CD14-positive monocyte (primary cell): ENCODE data around the gene KIRREL1. TPM values are rescaled to one million over a fixed set of nuclear protein-coding genes. Genes with fewer than 3 reads are reported as not detected.

Experiments used
- DNase-seq, 3 donors: peaks; one replicate each; pipeline ENCODE4 v3.0.0-alpha.2; 2011 to 2022
- H2AFZ ChIP-seq: 2 replicates; pipeline ENCODE4 v1.6.0; 2012; ENCODE audit warnings: mild to moderate bottlenecking, low read depth, low read length, inconsistent platforms; ENCODE audit not compliant: insufficient read depth, poor library complexity, severe bottlenecking
- H3K27ac ChIP-seq, 2 donors: 1 replicate in 1 of 2; 2 replicates in 1 of 2; pipeline ENCODE4 v1.5.1; 2012 to 2013; ENCODE audit warnings: low read length in 2 of 2, control low read depth in 1 of 2, inconsistent platforms in 1 of 2, low read depth in 1 of 2, mild to moderate bottlenecking in 1 of 2
- H3K27me3 ChIP-seq, 2 donors: one replicate each; pipeline versions ENCODE4 v1.6.0 to v1.6.1; 2011 to 2013; ENCODE audit warnings: low read length in 2 of 2; ENCODE audit not compliant: control insufficient read depth in 2 of 2, insufficient read depth in 2 of 2
- H3K36me3 ChIP-seq, 2 donors: replicated peaks in 1 of 2; 1 replicate in 1 of 2; 2 replicates in 1 of 2; pipeline versions ENCODE4 v1.5.1 to v1.6.1; 2012 to 2013; ENCODE audit warnings: low read length in 2 of 2, control low read depth in 1 of 2, inconsistent platforms in 1 of 2, mild to moderate bottlenecking in 1 of 2; ENCODE audit not compliant: insufficient read depth in 2 of 2, control insufficient read depth in 1 of 2
- H3K4me1 ChIP-seq, 2 donors: 1 replicate in 1 of 2; 2 replicates in 1 of 2; pipeline versions ENCODE4 v1.5.1 to v1.6.1; 2012 to 2013; ENCODE audit warnings: low read length in 2 of 2, control low read depth in 1 of 2, inconsistent platforms in 1 of 2, mild to moderate bottlenecking in 1 of 2, moderate library complexity in 1 of 2; ENCODE audit not compliant: insufficient read depth in 2 of 2, control insufficient read depth in 1 of 2
- H3K4me2 ChIP-seq: replicated peaks from 2 replicates; pipeline ENCODE3; 2012; ENCODE audit warnings: low read length, moderate library complexity, mild to moderate bottlenecking; ENCODE audit not compliant: poor library complexity, severe bottlenecking; ENCODE audit errors: extremely low read depth
- H3K4me3 ChIP-seq, 3 experiments: fragments of 200-600 bp in 1 of 3; sonication (generic) in 1 of 3; replicated peaks in 1 of 3; 1 replicate in 2 of 3; 2 replicates in 1 of 3; pipeline ENCODE4 v1.5.1; 2011 to 2013; ENCODE audit warnings: low read length in 3 of 3, mild to moderate bottlenecking in 3 of 3, control low read depth in 2 of 3, low read depth in 2 of 3, inconsistent platforms in 1 of 3, moderate library complexity in 1 of 3
- H3K79me2 ChIP-seq: 2 replicates; pipeline ENCODE4 v1.6.0; 2012; ENCODE audit warnings: mild to moderate bottlenecking, control low read depth, inconsistent platforms, low read length, moderate library complexity; ENCODE audit not compliant: insufficient read depth
- H3K9ac ChIP-seq: 2 replicates; pipeline ENCODE4 v1.6.0; 2017; ENCODE audit warnings: low read length, mild to moderate bottlenecking; ENCODE audit not compliant: insufficient read depth, poor library complexity, severe bottlenecking
- H3K9me3 ChIP-seq, 2 donors: replicated peaks in 1 of 2; 1 replicate in 1 of 2; 2 replicates in 1 of 2; pipeline versions ENCODE4 v1.5.1 to v1.6.1; 2012 to 2013; ENCODE audit warnings: low read length in 2 of 2, control low read depth in 1 of 2; ENCODE audit not compliant: control insufficient read depth in 1 of 2, insufficient read depth in 1 of 2
- H4K20me1 ChIP-seq: 2 replicates; pipeline ENCODE4 v1.6.0; 2012; ENCODE audit warnings: mild to moderate bottlenecking, low read length, control low read depth, moderate library complexity; ENCODE audit not compliant: insufficient read depth
- H3K27ac Mint-ChIP-seq, 7 donors: one replicate each; pipeline ENCODE4 v1.8.0; 2020; ENCODE audit warnings: mild to moderate bottlenecking in 7 of 7, mixed read lengths in 7 of 7, moderate library complexity in 6 of 7, inconsistent platforms in 2 of 7
- H3K27me3 Mint-ChIP-seq, 3 donors: one replicate each; pipeline ENCODE4 v1.8.0; 2021 to 2022; ENCODE audit warnings: low read depth in 3 of 3, mild to moderate bottlenecking in 3 of 3, mixed read lengths in 3 of 3, moderate library complexity in 3 of 3, inconsistent platforms in 1 of 3
- H3K36me3 Mint-ChIP-seq, 2 donors: one replicate each; pipeline ENCODE4 v1.8.0; 2020; ENCODE audit warnings: mixed read lengths in 2 of 2, inconsistent platforms in 1 of 2, mild to moderate bottlenecking in 1 of 2
- H3K4me1 Mint-ChIP-seq: one replicate; pipeline ENCODE4 v1.8.0; 2020; ENCODE audit warnings: mild to moderate bottlenecking, mixed read lengths
- H3K4me3 Mint-ChIP-seq, 2 donors: one replicate each; pipeline ENCODE4 v1.8.0; 2020; ENCODE audit warnings: mild to moderate bottlenecking in 2 of 2, mixed read lengths in 2 of 2, moderate library complexity in 1 of 2
- H3K9me3 Mint-ChIP-seq, 7 donors: one replicate each; pipeline ENCODE4 v1.8.0; 2020 to 2022; ENCODE audit warnings: mixed read lengths in 7 of 7, mild to moderate bottlenecking in 6 of 7, moderate library complexity in 6 of 7, inconsistent platforms in 2 of 7
- WGBS: methylation state at CpG from one replicate; pipeline ENCODE4 v1.1.5; 2013; ENCODE audit warnings: missing lambda C conversion rate; ENCODE audit not compliant: insufficient coverage; 5-methylcytosine and 5-hydroxymethylcytosine counted together
- intact Hi-C, 2 donors: fragments of 100-400 bp; cut with micrococcal nuclease; formaldehyde crosslinking; loops; one replicate each; pipeline versions ENCODE4 v1.15.0 to v1.15.1; 2023
- polyA plus RNA-seq, 3 donors: library from polyadenylated mRNA; depleted of rRNA in 1 of 3; unstranded in 2 of 3; stranded (reverse) in 1 of 3; fragments of 300-500 nt in 2 of 3; fragments of >200 nt in 1 of 3; fragmentation: Illumina TruSeq in 2 of 3; gene quantifications; 1 replicate in 2 of 3; 2 replicates in 1 of 3; pipeline ENCODE4 v1.2.3, GENCODE V29; 2012 to 2021
- TF ChIP-seq, protein P1 (sequence below): fragments of 200-600 bp; IDR thresholded peaks from one replicate; pipeline ENCODE4 v1.8.0; 2022; ENCODE audit warnings: antibody characterized with exemption, mild to moderate bottlenecking

KIRREL1 gene
- polyA plus RNA-seq, 3 donors, result not detected

DNA sequence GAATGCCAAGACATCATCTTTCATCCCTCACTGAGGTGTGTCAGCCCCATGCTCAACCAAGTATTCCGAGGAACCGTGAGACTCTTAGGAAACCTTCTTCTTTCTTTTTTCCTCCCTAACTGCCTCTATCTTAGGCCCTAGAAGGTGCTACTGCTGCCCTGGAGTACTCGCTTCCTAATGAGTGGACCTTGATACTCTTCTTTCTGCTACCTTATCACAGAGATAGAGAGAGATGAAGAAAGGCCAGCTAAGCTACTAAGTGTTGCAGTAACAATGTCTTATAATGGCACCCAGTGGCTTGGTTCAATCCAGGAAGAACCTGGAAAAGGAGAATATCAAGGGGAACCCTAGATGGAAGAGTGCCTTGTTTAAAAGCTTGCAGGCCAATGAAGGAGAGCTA lies 86.6 kb downstream of the KIRREL1 start:
- TF ChIP-seq, protein P1, sequence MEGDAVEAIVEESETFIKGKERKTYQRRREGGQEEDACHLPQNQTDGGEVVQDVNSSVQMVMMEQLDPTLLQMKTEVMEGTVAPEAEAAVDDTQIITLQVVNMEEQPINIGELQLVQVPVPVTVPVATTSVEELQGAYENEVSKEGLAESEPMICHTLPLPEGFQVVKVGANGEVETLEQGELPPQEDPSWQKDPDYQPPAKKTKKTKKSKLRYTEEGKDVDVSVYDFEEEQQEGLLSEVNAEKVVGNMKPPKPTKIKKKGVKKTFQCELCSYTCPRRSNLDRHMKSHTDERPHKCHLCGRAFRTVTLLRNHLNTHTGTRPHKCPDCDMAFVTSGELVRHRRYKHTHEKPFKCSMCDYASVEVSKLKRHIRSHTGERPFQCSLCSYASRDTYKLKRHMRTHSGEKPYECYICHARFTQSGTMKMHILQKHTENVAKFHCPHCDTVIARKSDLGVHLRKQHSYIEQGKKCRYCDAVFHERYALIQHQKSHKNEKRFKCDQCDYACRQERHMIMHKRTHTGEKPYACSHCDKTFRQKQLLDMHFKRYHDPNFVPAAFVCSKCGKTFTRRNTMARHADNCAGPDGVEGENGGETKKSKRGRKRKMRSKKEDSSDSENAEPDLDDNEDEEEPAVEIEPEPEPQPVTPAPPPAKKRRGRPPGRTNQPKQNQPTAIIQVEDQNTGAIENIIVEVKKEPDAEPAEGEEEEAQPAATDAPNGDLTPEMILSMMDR, result no peak
- H3K9me3 Mint-ChIP-seq, result peaks cover 0 to 1% (median 0%) of the 10 kb centered on the region in 7 donors
- H3K4me3 Mint-ChIP-seq, result no peak overlapping the region
- no peaks in the 10 kb centered on the region for H3K9me3 ChIP-seq
- H3K79me2 ChIP-seq, result no peaks in the 10 kb centered on the region
- H3K27me3 Mint-ChIP-seq, result peaks cover 0 to 2% (median 1%) of the 10 kb centered on the region in 3 donors
- H3K27ac ChIP-seq, result no peak overlapping the region
- 100% methylated on average over 2 of the region's 3 CpGs for WGBS
- H3K4me1 Mint-ChIP-seq, result no peaks in the 10 kb centered on the region
- intact Hi-C loops, result no loop called here
- no peaks in the 10 kb centered on the region for H3K4me1 ChIP-seq
- no peaks in the 10 kb centered on the region for H3K36me3 Mint-ChIP-seq
- H3K4me2 ChIP-seq, result no peak overlapping the region
- H2AFZ ChIP-seq, result no peak overlapping the region
- no peaks in the 10 kb centered on the region for H4K20me1 ChIP-seq
- no peak overlapping the region for H3K9ac ChIP-seq
- H3K4me3 ChIP-seq, result no peak overlapping the region
- H3K36me3 ChIP-seq, result no peaks in the 10 kb centered on the region
- DNase-seq, result no peak
- H3K27ac Mint-ChIP-seq, result no peak overlapping the region
- no peaks in the 10 kb centered on the region for H3K27me3 ChIP-seq

DNA sequence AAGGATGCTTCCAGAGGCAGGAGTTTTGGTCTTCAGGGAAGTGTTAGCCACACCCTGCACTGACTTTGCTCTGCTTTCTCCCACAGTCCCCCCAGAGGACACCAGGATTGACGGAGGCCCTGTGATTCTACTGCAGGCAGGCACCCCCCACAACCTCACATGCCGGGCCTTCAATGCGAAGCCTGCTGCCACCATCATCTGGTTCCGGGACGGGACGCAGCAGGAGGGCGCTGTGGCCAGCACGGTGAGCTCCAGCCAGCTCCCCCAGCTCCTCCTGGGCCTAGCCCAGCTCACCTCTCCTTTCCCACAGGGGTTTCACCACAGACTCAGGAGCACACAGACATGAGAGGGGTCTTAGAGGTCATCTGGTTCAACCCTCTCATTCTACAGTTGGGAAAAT lies 90.9 kb downstream of the KIRREL1 start:
- Histone ChIP-seq H3K79me2 (no peaks in the 10 kb centered on the region), H3K36me3 (no peaks in the 10 kb centered on the region), H3K9me3 (no peaks in the 10 kb centered on the region), H3K4me3 (no peak overlapping the region), H3K9ac (no peak overlapping the region), H2AFZ (no peak overlapping the region), H3K27me3 (no peaks in the 10 kb centered on the region), H3K27ac (no peak overlapping the region), H3K4me1 (no peaks in the 10 kb centered on the region), H4K20me1 (no peaks in the 10 kb centered on the region), H3K4me2 (no peak overlapping the region)
- WGBS, result 98% methylated on average over 6 of the region's 8 CpGs
- no peak overlapping the region for H3K4me3 Mint-ChIP-seq
- no peak for DNase-seq
- peaks cover 1 to 2% (median 1%) of the 10 kb centered on the region in 3 donors for H3K27me3 Mint-ChIP-seq
- H3K36me3 Mint-ChIP-seq, result no peaks in the 10 kb centered on the region
- H3K9me3 Mint-ChIP-seq, result peaks cover 0 to 4% (median 0%) of the 10 kb centered on the region in 7 donors
- H3K4me1 Mint-ChIP-seq, result no peaks in the 10 kb centered on the region
- H3K27ac Mint-ChIP-seq, result no peak overlapping the region
- TF ChIP-seq, protein P1, result no peak
- intact Hi-C loops, result no loop called here
